NCI-H226 (cell line): Measurements from ENCODE around the gene C16orf74.

Experiments
- DNase-seq: peaks from one replicate; pipeline ENCODE4 v3.0.0-alpha.2; 2015

C16orf74 gene

GRCh38 chr16:85716680-85717038 is 34.2 kb downstream of the C16orf74 start:
- DNase-seq: no peak

GRCh38 chr16:85716022-85716679 is 34.7 kb downstream of the C16orf74 start:
- no peak for DNase-seq

- no peak for DNase-seq
These were observed 35.5 kb downstream of the C16orf74 start for GRCh38 chr16:85715169-85716021.

GRCh38 chr16:85712801-85713200 is 38.1 kb downstream of the C16orf74 start:
- no peak for DNase-seq

- DNase-seq: no peak
These were observed 38.8 kb downstream of the C16orf74 start for GRCh38 chr16:85711982-85712587.

- no peak for DNase-seq
These were observed 40.2 kb downstream of the C16orf74 start for GRCh38 chr16:85710732-85711131.

GRCh38 chr16:85709766-85710585 is 40.9 kb downstream of the C16orf74 start:
- DNase-seq: no peak

- no peak for DNase-seq
These were observed 42.6 kb downstream of the C16orf74 start for GRCh38 chr16:85708338-85708737.

GRCh38 chr16:85707528-85708095 is 43.3 kb downstream of the C16orf74 start:
- no peak for DNase-seq

GRCh38 chr16:85706449-85707034 is 44.4 kb downstream of the C16orf74 start:
- DNase-seq: no peak

- no peak for DNase-seq
These were observed 45.7 kb downstream of the C16orf74 start for GRCh38 chr16:85704900-85705846.

- DNase-seq: no peak
These were observed 46.9 kb downstream of the C16orf74 start for GRCh38 chr16:85704011-85704410.

GRCh38 chr16:85699628-85700027 is 51.3 kb downstream of the C16orf74 start:
- no peak for DNase-seq

GRCh38 chr16:85698935-85699558 is 51.8 kb downstream of the C16orf74 start:
- DNase-seq: no peak

GRCh38 chr16:85698459-85698891 is 52.4 kb downstream of the C16orf74 start:
- DNase-seq: no peak

- DNase-seq: no peak
These were observed 53.5 kb downstream of the C16orf74 start for GRCh38 chr16:85697431-85697830.

- no peak for DNase-seq
These were observed 54.1 kb downstream of the C16orf74 start for GRCh38 chr16:85696781-85697180.

GRCh38 chr16:85695196-85696128 is 55.4 kb downstream of the C16orf74 start:
- no peak for DNase-seq

GRCh38 chr16:85690469-85691064 is 60.3 kb downstream of the C16orf74 start:
- DNase-seq: no peak
